Ishikawa (cell line): ENCODE measurements around the gene SLC35D2.

Experiments used
- CEBPB ChIP-seq: IDR thresholded peaks from 2 replicates; pipeline ENCODE4 v1.6.1; 2012
- CREB1 ChIP-seq: IDR thresholded peaks from 2 replicates; pipeline ENCODE4 v1.6.1; 2012; ENCODE audit warnings: low read depth
- EGR1 ChIP-seq: IDR thresholded peaks from 2 replicates; pipeline ENCODE4 v1.6.1; 2012
- EP300 ChIP-seq: IDR thresholded peaks from 2 replicates; pipeline ENCODE4 v1.6.1; 2012; ENCODE audit warnings: borderline replicate concordance
- FOXM1 ChIP-seq: IDR thresholded peaks from 2 replicates; pipeline ENCODE4 v1.6.1; 2012; ENCODE audit warnings: low read depth, borderline replicate concordance
- NFIC ChIP-seq: IDR thresholded peaks from 2 replicates; pipeline ENCODE4 v1.6.1; 2012
- RAD21 ChIP-seq: IDR thresholded peaks from 2 replicates; pipeline ENCODE4 v1.6.1; 2012; ENCODE audit warnings: low read depth
- REST ChIP-seq: IDR thresholded peaks from 2 replicates; pipeline ENCODE4 v1.6.1; 2012; ENCODE audit warnings: low read depth, mild to moderate bottlenecking
- TAF1 ChIP-seq: IDR thresholded peaks from 2 replicates; pipeline ENCODE4 v1.6.1; 2012; ENCODE audit warnings: low read depth, mild to moderate bottlenecking
- TCF12 ChIP-seq: IDR thresholded peaks from 2 replicates; pipeline ENCODE4 v1.6.1; 2012; ENCODE audit warnings: low read depth
- TEAD4 ChIP-seq: IDR thresholded peaks from 2 replicates; pipeline ENCODE4 v1.6.1; 2012
- YY1 ChIP-seq: IDR thresholded peaks from 2 replicates; pipeline ENCODE4 v1.6.1; 2012; ENCODE audit warnings: low read depth
- ZBTB7A ChIP-seq: IDR thresholded peaks from 2 replicates; pipeline ENCODE4 v1.6.1; 2012; ENCODE audit warnings: low read depth
- TF ChIP-seq, protein P1 (sequence below): IDR thresholded peaks from 2 replicates; pipeline ENCODE4 v1.6.1; 2012
- TF ChIP-seq, protein P2 (sequence below): IDR thresholded peaks from 2 replicates; pipeline ENCODE4 v1.6.1; 2012

Gene SLC35D2

DNA sequence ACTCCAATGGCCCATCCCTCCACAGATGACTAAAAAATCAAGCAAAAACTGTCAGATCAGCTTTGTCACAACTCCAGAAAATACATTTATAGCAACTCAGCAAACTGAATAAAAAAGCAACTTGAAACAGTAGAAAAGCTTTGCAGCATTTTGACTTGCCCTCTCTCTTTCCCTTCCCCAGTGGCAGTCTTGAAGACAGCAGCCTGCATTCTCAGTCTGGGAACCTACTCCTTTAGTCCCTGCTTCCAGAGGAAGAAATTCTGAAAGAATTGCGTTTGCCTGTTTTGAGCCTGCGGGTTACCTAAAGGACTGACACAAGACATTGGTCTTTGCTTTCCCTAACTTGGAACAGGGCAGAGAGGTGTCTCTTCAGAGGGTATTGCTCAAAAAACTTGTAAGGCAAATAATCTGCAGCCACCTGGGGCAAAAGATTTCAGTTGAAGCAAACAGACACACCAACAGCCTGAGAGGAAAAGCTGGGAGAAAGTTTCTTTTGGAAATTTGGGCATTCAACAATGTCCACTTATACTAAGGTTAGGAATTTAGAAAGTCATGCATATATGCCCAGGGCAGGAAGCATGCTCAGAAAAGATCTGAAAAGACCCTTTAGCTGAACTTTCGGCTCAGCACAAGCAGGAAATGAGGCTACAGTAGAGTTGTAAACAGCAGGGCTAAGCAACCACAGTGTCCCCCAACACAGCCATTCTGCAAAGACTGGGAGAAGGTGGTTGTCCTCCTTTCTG, 15.2 kb upstream of the SLC35D2 start:
- TF ChIP-seq EP300: no peak
- no peak for TF ChIP-seq TAF1
- TF ChIP-seq TEAD4: no peak
- TF ChIP-seq, protein P1, sequence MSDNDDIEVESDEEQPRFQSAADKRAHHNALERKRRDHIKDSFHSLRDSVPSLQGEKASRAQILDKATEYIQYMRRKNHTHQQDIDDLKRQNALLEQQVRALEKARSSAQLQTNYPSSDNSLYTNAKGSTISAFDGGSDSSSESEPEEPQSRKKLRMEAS: no peak
- TF ChIP-seq, protein P2, sequence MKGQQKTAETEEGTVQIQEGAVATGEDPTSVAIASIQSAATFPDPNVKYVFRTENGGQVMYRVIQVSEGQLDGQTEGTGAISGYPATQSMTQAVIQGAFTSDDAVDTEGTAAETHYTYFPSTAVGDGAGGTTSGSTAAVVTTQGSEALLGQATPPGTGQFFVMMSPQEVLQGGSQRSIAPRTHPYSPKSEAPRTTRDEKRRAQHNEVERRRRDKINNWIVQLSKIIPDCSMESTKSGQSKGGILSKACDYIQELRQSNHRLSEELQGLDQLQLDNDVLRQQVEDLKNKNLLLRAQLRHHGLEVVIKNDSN: no peak
- no peak for TF ChIP-seq YY1
- no peak for TF ChIP-seq CREB1
- no peak for TF ChIP-seq RAD21
- TF ChIP-seq REST: no peak
- TF ChIP-seq FOXM1: no peak
- TF ChIP-seq TCF12: no peak
- no peak for TF ChIP-seq ZBTB7A
- TF ChIP-seq CEBPB: no peak
- no peak for TF ChIP-seq NFIC

GRCh38 chr9:96395964-96396363, 12.5 kb upstream of the SLC35D2 start:
- TF ChIP-seq, protein P1: no peak
- TF ChIP-seq RAD21 (no peak), TAF1 (no peak), EGR1 (no peak), ZBTB7A (no peak), NFIC (no peak), CREB1 (no peak), CEBPB (no peak), YY1 (no peak), TEAD4 (no peak), EP300 (no peak), TCF12 (no peak)
- TF ChIP-seq, protein P2: no peak

- TF ChIP-seq ZBTB7A: no peak
- TF ChIP-seq YY1: no peak
- no peak for TF ChIP-seq CEBPB
- TF ChIP-seq FOXM1: no peak
- no peak for TF ChIP-seq RAD21
- TF ChIP-seq REST: no peak
- TF ChIP-seq TEAD4: no peak
- no peak for TF ChIP-seq EP300
- TF ChIP-seq TCF12: no peak
Observed at GRCh38 chr9:96394832-96395496, 11.5 kb upstream of the SLC35D2 start.

- TF ChIP-seq TCF12: no peak
- TF ChIP-seq YY1: no peak
- TF ChIP-seq CREB1: no peak
- TF ChIP-seq EGR1: no peak
- no peak for TF ChIP-seq CEBPB
- no peak for TF ChIP-seq ZBTB7A
- no peak for TF ChIP-seq EP300
- no peak for TF ChIP-seq REST
- TF ChIP-seq RAD21: no peak
- no peak for TF ChIP-seq FOXM1
- TF ChIP-seq, protein P1: no peak
- no peak for TF ChIP-seq TEAD4
- TF ChIP-seq, protein P2: no peak
- no peak for TF ChIP-seq TAF1
Observed at GRCh38 chr9:96392263-96392662, 8.8 kb upstream of the SLC35D2 start.
